Aorta (tissue), 5 donors: ENCODE data around the gene KIAA1210. TPM values are rescaled to one million over a fixed set of nuclear protein-coding genes. Genes with fewer than 3 reads are reported as not detected.
"Not testable (repeated sequence)": the region's sequence is repeated elsewhere in the genome, so short reads cannot be mapped to it uniquely, and the experiment has no call there.

ENCODE experiments used
- ATAC-seq: fragments of 200-7000 bp; cut with Tn5 transposase; one replicate; pipeline ENCODE4 v1.9.1; 2022; ENCODE audit warnings: moderate library complexity; ENCODE audit not compliant: low FRiP score
- DNase-seq, 2 donors: peaks; one replicate each; pipeline ENCODE4 v3.0.0-alpha.2; 2020
- H3K27ac ChIP-seq, 2 donors: one replicate each; pipeline ENCODE4 v1.5.1; 2013; ENCODE audit warnings: low read length in 2 of 2, mild to moderate bottlenecking in 2 of 2, moderate library complexity in 2 of 2, control low read depth in 1 of 2, inconsistent platforms in 1 of 2, low read depth in 1 of 2
- H3K27me3 ChIP-seq, 2 donors: one replicate each; pipeline ENCODE4 v1.6.1; 2013; ENCODE audit warnings: control low read depth in 1 of 2, low read length in 1 of 2, mild to moderate bottlenecking in 1 of 2, moderate library complexity in 1 of 2; ENCODE audit not compliant: insufficient read depth in 2 of 2, control insufficient read depth in 1 of 2
- H3K36me3 ChIP-seq, 2 donors: one replicate each; pipeline ENCODE4 v1.6.1; 2013; ENCODE audit warnings: control low read depth in 1 of 2, low read length in 1 of 2, mild to moderate bottlenecking in 1 of 2; ENCODE audit not compliant: insufficient read depth in 2 of 2, control insufficient read depth in 1 of 2
- H3K4me1 ChIP-seq, 2 donors: one replicate each; pipeline ENCODE4 v1.6.1; 2013; ENCODE audit warnings: low read length in 2 of 2, control low read depth in 1 of 2, mild to moderate bottlenecking in 1 of 2, moderate library complexity in 1 of 2; ENCODE audit not compliant: insufficient read depth in 2 of 2, control insufficient read depth in 1 of 2
- H3K4me3 ChIP-seq, 2 donors: one replicate each; pipeline ENCODE4 v1.5.1; 2013; ENCODE audit warnings: low read length in 2 of 2, control low read depth in 1 of 2, mild to moderate bottlenecking in 1 of 2
- H3K9me3 ChIP-seq: one replicate; pipeline ENCODE4 v1.6.1; 2013; ENCODE audit warnings: mild to moderate bottlenecking, low read length; ENCODE audit not compliant: control insufficient read depth
- WGBS, 2 donors: extraction: QIAGEN DNeasy Blood & Tissue Kit; methylation state at CpG; one replicate each; pipeline ENCODE4 v1.1.7; 2013; 5-methylcytosine and 5-hydroxymethylcytosine counted together
- intact Hi-C, 2 donors: fragments of 100-400 bp; cut with DNase I; formaldehyde crosslinking; loops; one replicate each; pipeline versions ENCODE4 v1.14.2 to v1.15.0; 2022
- polyA plus RNA-seq, 2 donors: library from polyadenylated mRNA; stranded (reverse); fragments of 200-250 nt; gene quantifications; one replicate each; pipeline ENCODE4 v1.2.3, GENCODE V29; 2013
- total RNA-seq, 2 donors: library from RNA; stranded (reverse); fragmentation: NEBNext Ultra II Directional; extraction: Animal tissue kit (Norgen Biotek cat#: 25700); gene quantifications; one replicate each; pipeline ENCODE4 v1.2.1, GENCODE V29; 2021
- donor health status: healthy with polysubstance abuse.
- donor health status: Bipolar disorder and iron deficiency.
- donor health status: DM: no; HTN: no; CAD: no.
- donor health status: DM: no; HTN: no; CAD: no.
- donor health status: DM: yes; HTN: yes; CAD: no.

Gene KIAA1210
- total and polyA plus RNA-seq, 4 donors: not detected

DNA sequence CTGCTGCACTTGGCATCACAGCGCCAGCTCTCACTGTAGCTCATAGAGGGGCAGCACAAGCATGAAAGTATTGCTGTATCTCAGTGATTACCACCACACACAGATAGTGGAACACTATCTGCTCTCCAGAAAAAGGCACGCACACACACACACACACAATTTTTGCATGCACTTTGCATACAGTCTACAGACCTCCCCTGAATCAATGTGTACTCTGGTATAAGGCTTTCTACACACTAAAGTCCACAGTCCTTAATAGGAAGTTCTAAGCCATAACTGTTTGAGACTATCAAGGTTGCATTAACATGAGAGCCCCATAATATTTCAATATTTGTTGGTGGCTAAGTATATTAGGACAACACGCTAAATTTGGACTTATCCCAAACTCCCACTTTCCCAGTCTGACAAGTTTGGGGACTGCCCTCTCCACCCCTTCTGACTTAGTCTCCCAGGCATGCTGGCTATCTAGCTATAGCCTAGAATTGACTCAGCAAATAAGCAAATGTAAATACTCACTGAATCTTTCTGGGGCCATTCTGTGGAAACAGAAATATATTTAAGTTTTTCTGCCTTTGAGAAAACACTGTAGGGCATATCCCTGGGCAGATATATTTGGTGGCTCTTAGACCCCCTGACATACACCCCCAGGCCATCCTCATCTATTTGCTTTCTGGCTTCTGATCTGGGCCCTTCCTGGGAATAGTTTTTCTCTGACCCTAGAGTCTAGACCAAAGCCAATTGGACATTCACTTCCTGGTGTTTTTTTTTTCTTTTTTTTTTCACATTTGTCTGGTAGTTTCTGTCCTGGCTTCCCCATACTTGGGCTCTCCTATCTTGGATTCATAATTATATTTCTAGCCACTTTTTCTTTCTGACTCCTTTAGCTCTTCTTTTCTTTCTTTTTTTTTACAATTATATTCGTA lies 91.2 kb downstream of the KIAA1210 start:
- H3K27me3 ChIP-seq: no peaks in the 10 kb centered on the region
- intact Hi-C loops: no loop called here
- ATAC-seq (no peak), DNase-seq (no peak)
- no peaks in the 10 kb centered on the region for H3K9me3 ChIP-seq
- no peak overlapping the region for H3K27ac ChIP-seq
- 73 to 77% methylated on average over 4 of the region's 4 CpGs for WGBS, 2 donors
- no peak overlapping the region for H3K4me3 ChIP-seq
- H3K4me1 ChIP-seq: peaks cover 0 to 3% of the 10 kb centered on the region in 2 donors
- no peaks in the 10 kb centered on the region for H3K36me3 ChIP-seq

DNA sequence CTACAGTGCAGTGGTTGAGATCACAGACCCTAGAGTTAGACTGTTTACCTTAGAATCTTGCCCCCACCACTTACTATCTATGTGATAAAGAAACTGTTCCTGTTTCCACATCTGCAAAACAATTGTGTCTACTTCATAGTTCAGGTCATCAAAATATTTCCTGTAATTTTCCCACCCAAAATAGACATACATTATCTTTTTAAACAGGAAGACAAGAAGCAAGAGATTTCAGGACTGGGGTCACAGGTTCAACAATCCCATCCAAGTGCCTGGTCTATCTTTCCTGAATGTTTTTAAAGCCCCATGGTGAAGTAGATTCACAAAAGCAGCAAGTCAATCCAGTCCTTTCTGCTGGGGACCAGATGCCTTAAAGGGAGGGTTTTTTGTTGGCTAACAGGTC lies 96.6 kb downstream of the KIAA1210 start:
- DNase-seq (no peak), ATAC-seq (no peak)
- no peak overlapping the region for H3K27ac ChIP-seq
- H3K9me3 ChIP-seq: no peaks in the 10 kb centered on the region
- H3K36me3 ChIP-seq: no peaks in the 10 kb centered on the region
- no peaks in the 10 kb centered on the region for H3K4me1 ChIP-seq
- intact Hi-C loops: no loop called here
- no peaks in the 10 kb centered on the region for H3K27me3 ChIP-seq
- H3K4me3 ChIP-seq: no peak overlapping the region

DNA sequence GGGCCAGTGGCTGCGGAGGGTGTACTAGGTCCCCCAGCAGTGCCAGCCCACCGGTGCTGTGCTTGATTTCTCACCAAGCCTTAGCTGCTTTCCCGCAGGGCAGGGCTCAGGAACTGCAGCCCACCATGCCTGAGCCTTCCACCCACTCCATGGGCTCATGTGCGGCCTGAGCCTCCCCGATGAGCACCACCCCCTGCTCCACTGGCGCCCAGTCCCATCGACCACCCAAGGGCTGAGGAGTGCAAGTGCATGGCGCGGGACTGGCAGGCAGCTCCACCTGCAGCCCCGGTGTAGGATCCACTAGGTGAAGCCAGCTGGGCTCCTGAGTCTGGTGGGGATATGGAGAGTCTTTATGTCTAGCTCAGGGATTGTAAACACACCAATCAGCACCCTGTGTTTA lies 98.0 kb downstream of the KIAA1210 start:
- ATAC-seq, H3K4me1 ChIP-seq, H3K27ac ChIP-seq, H3K4me3 ChIP-seq, intact Hi-C loops, H3K27me3 ChIP-seq, H3K36me3 ChIP-seq, H3K9me3 ChIP-seq: not testable (repeated sequence)
- WGBS, 2 donors: 88 to 95% methylated on average over 10 of the region's 10 CpGs
- DNase-seq: peak in 1 of 2 donors; percentile 66

DNA sequence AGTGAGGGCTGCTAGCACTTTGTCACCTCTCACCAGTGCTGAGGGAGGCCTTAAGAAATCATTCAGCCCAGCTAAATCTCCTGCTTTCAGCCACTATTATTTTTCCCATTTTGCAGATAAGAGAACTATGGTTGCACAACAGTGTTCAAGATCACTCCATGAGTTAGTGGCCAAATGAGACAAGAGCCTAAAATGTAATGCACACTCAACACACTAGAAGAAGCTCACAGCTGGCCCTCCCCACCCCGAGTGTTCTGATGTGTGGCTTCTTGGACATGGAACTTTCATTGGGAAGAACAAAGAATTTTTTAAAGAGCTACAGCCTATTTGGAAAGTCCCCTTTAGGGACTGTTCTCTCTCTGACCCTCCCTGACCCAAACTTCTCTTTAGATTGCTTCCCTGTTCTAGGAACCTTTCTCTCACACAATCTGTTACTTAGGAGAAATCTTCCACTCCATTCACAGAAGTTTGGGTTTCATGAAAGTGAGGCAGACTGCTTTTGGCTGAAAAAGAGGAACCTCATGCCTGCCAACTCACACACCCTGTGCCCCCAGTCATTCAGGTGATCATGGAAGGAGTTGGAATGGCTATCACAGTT lies 98.8 kb downstream of the KIAA1210 start:
- Histone ChIP-seq H3K27ac (no peak overlapping the region), H3K36me3 (no peaks in the 10 kb centered on the region), H3K27me3 (no peaks in the 10 kb centered on the region), H3K4me1 (no peaks in the 10 kb centered on the region), H3K4me3 (no peak overlapping the region), H3K9me3 (no peaks in the 10 kb centered on the region)
- ATAC-seq (peak; percentile 66), DNase-seq (no peak)
- intact Hi-C loops: no loop called here
- 64 to 72% methylated on average over 1 of the region's 1 CpG for WGBS, 2 donors

Other genes with a start within 250 kb of the KIAA1210 start
- 1 to 10 TPM; 4.7 to 8.4 TPM for gene LONRF3, start 153.2 kb downstream of the KIAA1210 start, total RNA-seq
- 1 to 10 TPM; 2.8 to 3.7 TPM for gene LONRF3, start 153.2 kb downstream of the KIAA1210 start, polyA plus RNA-seq
- gene CT47C1, start 54.8 kb downstream of the KIAA1210 start, total RNA-seq: not detected
- not detected for gene CT47C1, start 54.8 kb downstream of the KIAA1210 start, polyA plus RNA-seq
- gene PGRMC1, start 108.5 kb upstream of the KIAA1210 start, total RNA-seq: 10 to 100 TPM; 79.0 to 92.8 TPM
- 10 to 100 TPM; 64.9 to 90.7 TPM for gene PGRMC1, start 108.5 kb upstream of the KIAA1210 start, polyA plus RNA-seq